HG03457 (cell line): ENCODE measurements around the gene DNAJB6.

Experiments
- ATAC-seq: cut with Tn5 transposase; IDR thresholded peaks from one replicate; pipeline ENCODE4 v1.9.1; 2021; ENCODE audit warnings: moderate number of reproducible peaks; ENCODE audit not compliant: unreplicated experiment

The DNAJB6 gene

GRCh38 chr7:157362729-157363128, 25.9 kb downstream of the DNAJB6 start:
- no peak for ATAC-seq

- ATAC-seq: no peak
These were observed 29.9 kb downstream of the DNAJB6 start for GRCh38 chr7:157366722-157367121.

- no peak for ATAC-seq
These were observed 32.2 kb downstream of the DNAJB6 start for GRCh38 chr7:157368955-157369354.

- no peak for ATAC-seq
These were observed 33.9 kb downstream of the DNAJB6 start for GRCh38 chr7:157370742-157371141.

GRCh38 chr7:157371296-157371695, 34.5 kb downstream of the DNAJB6 start:
- ATAC-seq: no peak

GRCh38 chr7:157372300-157373232, 35.8 kb downstream of the DNAJB6 start:
- no peak for ATAC-seq

- ATAC-seq: no peak
These were observed 36.7 kb downstream of the DNAJB6 start for GRCh38 chr7:157373493-157373892.

GRCh38 chr7:157375410-157375809, 38.6 kb downstream of the DNAJB6 start:
- no peak for ATAC-seq

GRCh38 chr7:157377436-157378124, 40.8 kb downstream of the DNAJB6 start:
- ATAC-seq: no peak

- no peak for ATAC-seq
These were observed 41.6 kb downstream of the DNAJB6 start for GRCh38 chr7:157378390-157378789.

- no peak for ATAC-seq
These were observed 42.7 kb downstream of the DNAJB6 start for GRCh38 chr7:157379493-157379892.

GRCh38 chr7:157380416-157380815, 43.6 kb downstream of the DNAJB6 start:
- ATAC-seq: no peak

GRCh38 chr7:157383868-157384267, 47.1 kb downstream of the DNAJB6 start:
- ATAC-seq: no peak

GRCh38 chr7:157384301-157384700, 47.5 kb downstream of the DNAJB6 start:
- ATAC-seq: no peak

- peak; percentile 87 for ATAC-seq
These were observed 50.4 kb downstream of the DNAJB6 start for GRCh38 chr7:157386979-157387800.

- no peak for ATAC-seq
These were observed 51.5 kb downstream of the DNAJB6 start for GRCh38 chr7:157388301-157388700.

GRCh38 chr7:157389951-157390730, 53.3 kb downstream of the DNAJB6 start:
- no peak for ATAC-seq

- ATAC-seq: no peak
These were observed 54.4 kb downstream of the DNAJB6 start for GRCh38 chr7:157391036-157391710.

- ATAC-seq: no peak
These were observed 55.6 kb downstream of the DNAJB6 start for GRCh38 chr7:157392256-157393037.
